DND-41 (cell line): Measurements from ENCODE around the gene TRMT61A.

ENCODE experiments used
- ATAC-seq: fragments of 200-7000 bp; cut with Tn5 transposase; 3 replicates; pipeline ENCODE4 v1.9.1; 2021; ENCODE audit warnings: low read depth; ENCODE audit not compliant: insufficient read depth
- DNase-seq: peaks from one replicate; pipeline ENCODE4 v3.0.0-alpha.2; 2020
- H2AFZ ChIP-seq: 2 replicates; pipeline ENCODE4 v1.6.0; 2012; ENCODE audit warnings: low read depth, low read length
- H3K27ac ChIP-seq: 2 replicates; pipeline ENCODE4 v1.5.1; 2012; ENCODE audit warnings: low read length, inconsistent platforms
- H3K27me3 ChIP-seq: fragments of 200-600 bp; sonication (generic); 2 replicates; pipeline ENCODE4 v1.6.0; 2012; ENCODE audit warnings: low read length, mild to moderate bottlenecking, inconsistent platforms; ENCODE audit not compliant: insufficient read depth, poor library complexity
- H3K36me3 ChIP-seq: 2 replicates; pipeline ENCODE4 v1.5.1; 2012; ENCODE audit warnings: low read length, inconsistent platforms; ENCODE audit not compliant: insufficient read depth
- H3K4me1 ChIP-seq: 2 replicates; pipeline ENCODE4 v1.5.1; 2012; ENCODE audit warnings: mild to moderate bottlenecking, low read length; ENCODE audit not compliant: insufficient read depth
- H3K4me2 ChIP-seq: 2 replicates; pipeline ENCODE4 v1.6.0; 2012; ENCODE audit warnings: mild to moderate bottlenecking, moderate library complexity, low read length, inconsistent platforms; ENCODE audit not compliant: insufficient read depth
- H3K4me3 ChIP-seq, 2 experiments: fragments of 200-600 bp in 1 of 2; shearing (Covaris generic) in 1 of 2; 2 replicates each; pipeline ENCODE4 v1.5.1; 2012 to 2016; ENCODE audit warnings: inconsistent platforms in 2 of 2, low read length in 2 of 2, mild to moderate bottlenecking in 2 of 2, low read depth in 1 of 2, moderate library complexity in 1 of 2
- H3K79me2 ChIP-seq: 2 replicates; pipeline ENCODE4 v1.6.0; 2012; ENCODE audit warnings: low read length, inconsistent platforms; ENCODE audit not compliant: insufficient read depth
- H3K9ac ChIP-seq: 2 replicates; pipeline ENCODE4 v1.6.0; 2012; ENCODE audit warnings: low read depth, mild to moderate bottlenecking, inconsistent platforms, low read length, moderate library complexity
- H3K9me3 ChIP-seq: 2 replicates; pipeline ENCODE4 v1.5.1; 2012; ENCODE audit warnings: low read length, moderate library complexity, mild to moderate bottlenecking, inconsistent platforms; ENCODE audit not compliant: insufficient read depth, severe bottlenecking
- H4K20me1 ChIP-seq: 2 replicates; pipeline ENCODE4 v1.6.0; 2012; ENCODE audit warnings: low read length; ENCODE audit not compliant: insufficient read depth
- EZH2 ChIP-seq: IDR thresholded peaks from 3 replicates; pipeline ENCODE4 v1.6.1; 2012; ENCODE audit warnings: borderline replicate concordance, low read depth, mild to moderate bottlenecking, moderate library complexity, low read length, inconsistent platforms; ENCODE audit not compliant: severe bottlenecking
- TF ChIP-seq, protein P1 (sequence below): IDR thresholded peaks from 2 replicates; pipeline ENCODE4 v1.5.1; 2012; ENCODE audit warnings: borderline replicate concordance, low read length, moderate library complexity, mild to moderate bottlenecking; ENCODE audit not compliant: poor library complexity, severe bottlenecking; ENCODE audit errors: extremely low read depth

Gene TRMT61A

GRCh38 chr14:103576371-103577024 is 47.5 kb downstream of the TRMT61A start:
- H2AFZ ChIP-seq: no peak overlapping the region
- H3K4me1 ChIP-seq: no peaks in the 10 kb centered on the region
- no peaks in the 10 kb centered on the region for H3K9me3 ChIP-seq
- TF ChIP-seq EZH2: no peak
- TF ChIP-seq, protein P1, sequence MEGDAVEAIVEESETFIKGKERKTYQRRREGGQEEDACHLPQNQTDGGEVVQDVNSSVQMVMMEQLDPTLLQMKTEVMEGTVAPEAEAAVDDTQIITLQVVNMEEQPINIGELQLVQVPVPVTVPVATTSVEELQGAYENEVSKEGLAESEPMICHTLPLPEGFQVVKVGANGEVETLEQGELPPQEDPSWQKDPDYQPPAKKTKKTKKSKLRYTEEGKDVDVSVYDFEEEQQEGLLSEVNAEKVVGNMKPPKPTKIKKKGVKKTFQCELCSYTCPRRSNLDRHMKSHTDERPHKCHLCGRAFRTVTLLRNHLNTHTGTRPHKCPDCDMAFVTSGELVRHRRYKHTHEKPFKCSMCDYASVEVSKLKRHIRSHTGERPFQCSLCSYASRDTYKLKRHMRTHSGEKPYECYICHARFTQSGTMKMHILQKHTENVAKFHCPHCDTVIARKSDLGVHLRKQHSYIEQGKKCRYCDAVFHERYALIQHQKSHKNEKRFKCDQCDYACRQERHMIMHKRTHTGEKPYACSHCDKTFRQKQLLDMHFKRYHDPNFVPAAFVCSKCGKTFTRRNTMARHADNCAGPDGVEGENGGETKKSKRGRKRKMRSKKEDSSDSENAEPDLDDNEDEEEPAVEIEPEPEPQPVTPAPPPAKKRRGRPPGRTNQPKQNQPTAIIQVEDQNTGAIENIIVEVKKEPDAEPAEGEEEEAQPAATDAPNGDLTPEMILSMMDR: no peak
- ATAC-seq (no peak), DNase-seq (no peak)
- H3K9ac ChIP-seq: no peak overlapping the region
- no peaks in the 10 kb centered on the region for H3K27me3 ChIP-seq
- H3K27ac ChIP-seq: no peak overlapping the region
- peaks cover 50% of the 10 kb centered on the region for H3K36me3 ChIP-seq
- H3K4me3 ChIP-seq: no peak overlapping the region
- H3K4me2 ChIP-seq: no peak overlapping the region
- H4K20me1 ChIP-seq: peaks cover 7% of the 10 kb centered on the region; the same call in 1 of the 2 replicates
- peaks cover 12% of the 10 kb centered on the region; the same call in 1 of the 2 replicates for H3K79me2 ChIP-seq

- no peak overlapping the region for H3K9ac ChIP-seq
- no peaks in the 10 kb centered on the region for H3K9me3 ChIP-seq
- ATAC-seq (no peak), DNase-seq (no peak)
- 0 out of 2 replicates have a peak, but pooled peaks cover 10% of the 10 kb centered on the region for H3K79me2 ChIP-seq
- no peaks in the 10 kb centered on the region for H3K27me3 ChIP-seq
- peaks cover 13% of the 10 kb centered on the region; the same call in 1 of the 2 replicates for H4K20me1 ChIP-seq
- H3K36me3 ChIP-seq: peaks cover 43% of the 10 kb centered on the region
- no peak overlapping the region for H3K27ac ChIP-seq
- no peaks in the 10 kb centered on the region for H3K4me1 ChIP-seq
- TF ChIP-seq, protein P1: no peak
- TF ChIP-seq EZH2: no peak
- H2AFZ ChIP-seq: no peak overlapping the region
- no peak overlapping the region for H3K4me3 ChIP-seq
- H3K4me2 ChIP-seq: no peak overlapping the region
These were observed 49.5 kb downstream of the TRMT61A start for GRCh38 chr14:103578401-103579075.

- Histone ChIP-seq H3K4me1 (no peaks in the 10 kb centered on the region), H3K9me3 (no peaks in the 10 kb centered on the region), H3K9ac (no peak overlapping the region), H3K27ac (no peak overlapping the region), H3K36me3 (peaks cover 26% of the 10 kb centered on the region), H4K20me1 (peaks cover 16% of the 10 kb centered on the region), H3K4me3 (no peak overlapping the region), H3K4me2 (no peak overlapping the region), H3K79me2 (no peaks in the 10 kb centered on the region; the same call in 1 of the 2 replicates), H3K27me3 (no peaks in the 10 kb centered on the region), H2AFZ (no peak overlapping the region)
- DNase-seq (no peak), ATAC-seq (no peak)
- TF ChIP-seq EZH2: no peak
- TF ChIP-seq, protein P1: no peak
These were observed 52.2 kb downstream of the TRMT61A start for GRCh38 chr14:103581206-103581605.
